GM12878 (cell line): Measurements from ENCODE around the gene CERKL. TPM values are rescaled to one million over a fixed set of nuclear protein-coding genes. Genes with fewer than 3 reads are reported as not detected.

ENCODE experiments used
- ATAC-seq: fragments of 200-7000 bp; cut with Tn5 transposase; 3 replicates; pipeline ENCODE4 v1.9.1; 2020; ENCODE audit warnings: mild to moderate bottlenecking, moderate library complexity
- BruUV-seq: library from RNA; stranded (reverse); fragments of 400-500 nt; replicated peaks from 2 replicates; lab custom pipeline; 2021; lab: Mats Ljungman, UMichigan
- CTCF ChIA-PET: fragments of 300-600 bp; sonication (Branson Sonifier 250); formaldehyde crosslinking; extraction: SDS; loops from one replicate; lab custom pipeline; 2021; ENCODE audit warnings: inconsistent platforms; lab: Yijun Ruan, JAX
- POLR2A ChIA-PET: fragments of 350-600 bp; formaldehyde crosslinking; extraction: SDS; loops from one replicate; lab custom pipeline; 2021; ENCODE audit warnings: inconsistent platforms; lab: Charles Lee
- RAD21 ChIA-PET: fragments of 300-600 bp; sonication (Branson Sonifier 250); formaldehyde crosslinking; loops from one replicate; lab custom pipeline; 2023; ENCODE audit warnings: antibody characterized with exemption; ENCODE audit not compliant: unreplicated experiment; lab: Charles Lee
- SMC1A ChIA-PET: fragments of 300-600 bp; sonication (Branson Sonifier 250); formaldehyde crosslinking; loops from one replicate; lab custom pipeline; 2023; ENCODE audit not compliant: unreplicated experiment, uncharacterized antibody; lab: Charles Lee
- DNase-seq: peaks from one replicate; pipeline ENCODE4 v3.0.0-alpha.2; 2011; ENCODE audit warnings: low read depth, low spot score
- FAIRE-seq: peaks from 3 replicates; lab custom pipeline; 2011; peaks lifted over from hg19 to GRCh38; lab: Jason Lieb, UNC
- H2AFZ ChIP-seq: 2 replicates; pipeline ENCODE4 v1.6.0; 2011; ENCODE audit warnings: low read depth, low read length, control low read depth; ENCODE audit not compliant: control insufficient read depth
- H3K27ac ChIP-seq: 2 replicates; pipeline ENCODE4 v1.5.1; 2011; ENCODE audit warnings: control low read depth; ENCODE audit not compliant: control insufficient read depth, insufficient read depth
- H3K27me3 ChIP-seq, 2 experiments: replicated peaks in 1 of 2; 2 replicates each; pipeline versions ENCODE4 v1.6.0 to v1.6.1; 2011; ENCODE audit warnings: low read length in 1 of 2; ENCODE audit not compliant: control insufficient read depth in 2 of 2, insufficient read depth in 2 of 2
- H3K36me3 ChIP-seq, 2 experiments: 2 replicates each; pipeline ENCODE4 v1.5.1; 2011; ENCODE audit warnings: low read length in 1 of 2; ENCODE audit not compliant: control insufficient read depth in 2 of 2, insufficient read depth in 2 of 2
- H3K4me1 ChIP-seq: 2 replicates; pipeline ENCODE4 v1.6.1; 2011; ENCODE audit warnings: mild to moderate bottlenecking, low read length, moderate library complexity, mixed read lengths; ENCODE audit not compliant: control insufficient read depth, insufficient read depth
- H3K4me2 ChIP-seq: 2 replicates; pipeline ENCODE4 v1.6.0; 2011; ENCODE audit warnings: control low read depth; ENCODE audit not compliant: control insufficient read depth, insufficient read depth
- H3K4me3 ChIP-seq: fragments of 200-600 bp; sonication (generic); 2 replicates; pipeline ENCODE4 v1.5.1; 2016
- H3K79me2 ChIP-seq: 2 replicates; pipeline ENCODE4 v1.6.0; 2011; ENCODE audit warnings: low read length; ENCODE audit not compliant: control insufficient read depth, insufficient read depth
- H3K9ac ChIP-seq: 2 replicates; pipeline ENCODE4 v1.8.0; 2011; ENCODE audit warnings: low read length, control low read depth, mixed read lengths; ENCODE audit not compliant: control insufficient read depth, insufficient read depth
- H3K9me3 ChIP-seq: replicated peaks from 3 replicates; pipeline ENCODE4 v1.5.1; 2011; ENCODE audit warnings: mild to moderate bottlenecking, low read length; ENCODE audit not compliant: control insufficient read depth, insufficient read depth
- H4K20me1 ChIP-seq: 2 replicates; pipeline ENCODE4 v1.6.0; 2011; ENCODE audit not compliant: control insufficient read depth, insufficient read depth
- IRF3 ChIP-seq: fragments of 450-650 bp; IDR thresholded peaks from 2 replicates; pipeline ENCODE4 v1.6.1; 2014; ENCODE audit warnings: mild to moderate bottlenecking
- REST ChIP-seq: IDR thresholded peaks from 2 replicates; pipeline ENCODE4 v1.6.1; 2012; ENCODE audit warnings: mild to moderate bottlenecking, low read depth, low read length
- WGBS: methylation state at CpG from one replicate; pipeline ENCODE4 v1.1.6; 2016; ENCODE audit warnings: low lambda C conversion rate; ENCODE audit not compliant: insufficient replicate concordance, insufficient coverage; ENCODE audit errors: missing lambda C conversion rate; 5-methylcytosine and 5-hydroxymethylcytosine counted together
- in situ Hi-C: fragments of 300-500 bp; cut with MboI; formaldehyde crosslinking; loops from 9 replicates; pipeline ENCODE4 v1.14.3; 2018; ENCODE audit warnings: mixed read lengths
- intact Hi-C: fragments of 100-400 bp; cut with micrococcal nuclease; formaldehyde crosslinking; loops from one replicate; pipeline ENCODE4 v1.14.2; 2022; ENCODE audit not compliant: unreplicated experiment
- polyA plus RNA-seq, 11 experiments: library from polyadenylated mRNA; depleted of rRNA in 4 of 11; unstranded in 6 of 11; stranded (reverse) in 5 of 11; fragments of >200 nt; fragmentation: Nextera tagmentation in 4 of 11; fragmentation: Illumina TruSeq in 1 of 11; extraction: Ambion mirVana in 4 of 11; extraction: Trizol in 1 of 11; gene quantifications; 1 replicate in 1 of 11; 2 replicates in 10 of 11; pipeline versions ENCODE4 v1.2.1 to v1.2.3, GENCODE V29; 2011 to 2016; ENCODE audit warnings: inconsistent platforms in 2 of 11, missing spikeins in 2 of 11, low read depth in 1 of 11
- total RNA-seq, 4 experiments: library from RNA; depleted of rRNA in 3 of 4; stranded (reverse); fragments of >200 nt in 3 of 4; fragmentation: Illumina TruSeq in 1 of 4; extraction: Trizol in 1 of 4; gene quantifications; 2 replicates each; pipeline versions ENCODE4 v1.2.1 to v1.2.3, GENCODE V29; 2013 to 2021

Gene CERKL
- total and polyA plus RNA-seq, 10 of the 15 experiments (the other 5 are each of a cell fraction or from before 2014, with no cell fraction given), result 0.05 to 23.0 (median 6.0) TPM; not detected in 2

GRCh38 chr2:181685150-181685688 is 28.3 kb upstream of the CERKL start:
- no peaks in the 10 kb centered on the region for H3K4me1 ChIP-seq
- ATAC-seq, result no peak
- RAD21 ChIA-PET, result no interaction called here
- no peaks in the 10 kb centered on the region for H4K20me1 ChIP-seq
- no TSS peak for BruUV-seq
- intact Hi-C loops, result no loop called here
- H3K9ac ChIP-seq, result no peak overlapping the region
- SMC1A ChIA-PET, result interaction anchor here (0.7 to 1.4 kb wide), 7 partner anchors 25 to 225 kb away, joined by 3 to 8 read pairs (median 3); no protein-coding TSS in a partner anchor
- no peaks in the 10 kb centered on the region for H3K36me3 ChIP-seq
- no peaks in the 10 kb centered on the region; the same call in 2 of the 3 replicates for H3K9me3 ChIP-seq
- no peaks in the 10 kb centered on the region for H3K79me2 ChIP-seq
- WGBS, result 41% methylated on average over 21 of the region's 21 CpGs
- DNase-seq, result no peak
- peaks cover 18 to 35% of the 10 kb centered on the region in 2 experiments for H3K27me3 ChIP-seq
- in situ Hi-C loops, result no loop called here
- CTCF ChIA-PET, result interaction anchor here (1.0 to 1.3 kb wide), 4 partner anchors 10 to 72 kb away, joined by 3 to 5 read pairs (median 3); no protein-coding TSS in a partner anchor
- H3K4me3 ChIP-seq, result no peak overlapping the region
- FAIRE-seq, result no peak
- POLR2A ChIA-PET, result no interaction called here
- no peak overlapping the region for H2AFZ ChIP-seq
- no peak overlapping the region for H3K27ac ChIP-seq
- H3K4me2 ChIP-seq, result no peak overlapping the region
- TF ChIP-seq IRF3 (no peak), REST (peak; percentile 74)
